22Rv1 (cell line): ENCODE results near the gene ASB16.

Source experiments
- ZFX ChIP-seq: fragments of 450-650 bp; IDR thresholded peaks from 2 replicates; pipeline ENCODE4 v1.6.1; 2017; ENCODE audit warnings: antibody characterized with exemption, borderline replicate concordance
- TF ChIP-seq, protein P1 (sequence below): fragments of 450-650 bp; IDR thresholded peaks from 2 replicates; pipeline ENCODE4 v1.5.1; 2017; ENCODE audit warnings: mild to moderate bottlenecking

DNA sequence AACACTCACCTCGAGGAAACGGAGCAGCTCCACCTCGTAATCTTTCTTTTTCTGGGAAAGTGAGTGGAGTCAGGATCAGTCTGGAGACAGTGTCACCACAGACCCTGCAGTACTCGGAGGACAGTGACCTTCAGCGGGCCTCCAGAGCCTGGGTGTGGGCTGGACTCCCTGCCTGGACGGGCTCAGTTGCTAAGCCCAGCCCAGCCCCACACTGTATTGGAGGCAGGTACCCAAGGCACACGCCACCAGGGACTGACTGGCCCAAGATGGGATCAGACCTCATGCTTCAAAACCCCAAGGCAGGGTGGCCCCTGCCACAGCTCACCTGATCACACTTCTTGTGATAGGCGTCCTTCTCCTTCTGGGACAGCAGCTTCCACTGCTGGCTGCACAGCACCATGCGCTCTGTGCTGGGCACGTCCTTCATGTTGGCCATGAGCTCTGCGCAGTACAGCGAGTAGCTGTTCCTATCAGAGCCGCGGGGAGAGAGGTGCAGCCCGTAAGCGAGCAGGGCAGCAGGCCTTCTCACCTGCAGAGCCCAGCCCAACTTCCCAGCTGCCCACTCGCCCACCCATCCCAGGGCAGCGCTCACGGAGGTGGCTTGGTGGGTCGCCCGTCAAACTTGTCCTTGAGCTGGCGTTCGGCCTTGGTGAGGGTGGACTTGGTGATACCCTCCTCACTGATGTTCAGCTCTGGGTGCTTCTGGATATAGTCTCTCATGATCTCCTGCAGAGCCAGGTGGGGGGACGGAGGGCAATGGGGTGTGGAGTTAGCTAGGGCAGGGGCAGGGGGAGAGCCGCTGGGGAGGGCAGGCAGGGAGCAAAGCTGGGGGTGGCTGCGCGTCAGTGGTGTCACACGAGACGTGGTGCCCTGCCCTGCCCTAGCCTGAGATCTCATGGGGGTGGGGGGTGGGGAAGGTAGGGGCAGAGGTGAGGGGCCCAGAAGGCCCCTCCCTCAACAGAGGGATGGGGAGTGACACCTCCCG, 41.1 kb downstream of the ASB16 start:
- TF ChIP-seq, protein P1, sequence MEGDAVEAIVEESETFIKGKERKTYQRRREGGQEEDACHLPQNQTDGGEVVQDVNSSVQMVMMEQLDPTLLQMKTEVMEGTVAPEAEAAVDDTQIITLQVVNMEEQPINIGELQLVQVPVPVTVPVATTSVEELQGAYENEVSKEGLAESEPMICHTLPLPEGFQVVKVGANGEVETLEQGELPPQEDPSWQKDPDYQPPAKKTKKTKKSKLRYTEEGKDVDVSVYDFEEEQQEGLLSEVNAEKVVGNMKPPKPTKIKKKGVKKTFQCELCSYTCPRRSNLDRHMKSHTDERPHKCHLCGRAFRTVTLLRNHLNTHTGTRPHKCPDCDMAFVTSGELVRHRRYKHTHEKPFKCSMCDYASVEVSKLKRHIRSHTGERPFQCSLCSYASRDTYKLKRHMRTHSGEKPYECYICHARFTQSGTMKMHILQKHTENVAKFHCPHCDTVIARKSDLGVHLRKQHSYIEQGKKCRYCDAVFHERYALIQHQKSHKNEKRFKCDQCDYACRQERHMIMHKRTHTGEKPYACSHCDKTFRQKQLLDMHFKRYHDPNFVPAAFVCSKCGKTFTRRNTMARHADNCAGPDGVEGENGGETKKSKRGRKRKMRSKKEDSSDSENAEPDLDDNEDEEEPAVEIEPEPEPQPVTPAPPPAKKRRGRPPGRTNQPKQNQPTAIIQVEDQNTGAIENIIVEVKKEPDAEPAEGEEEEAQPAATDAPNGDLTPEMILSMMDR: no peak
- no peak for TF ChIP-seq ZFX
